Measurements from ENCODE around the gene IL1RAPL1.
A peak's percentile ranks its signal among the peaks of the same experiment; 100 is the strongest.

Gene IL1RAPL1

DNA sequence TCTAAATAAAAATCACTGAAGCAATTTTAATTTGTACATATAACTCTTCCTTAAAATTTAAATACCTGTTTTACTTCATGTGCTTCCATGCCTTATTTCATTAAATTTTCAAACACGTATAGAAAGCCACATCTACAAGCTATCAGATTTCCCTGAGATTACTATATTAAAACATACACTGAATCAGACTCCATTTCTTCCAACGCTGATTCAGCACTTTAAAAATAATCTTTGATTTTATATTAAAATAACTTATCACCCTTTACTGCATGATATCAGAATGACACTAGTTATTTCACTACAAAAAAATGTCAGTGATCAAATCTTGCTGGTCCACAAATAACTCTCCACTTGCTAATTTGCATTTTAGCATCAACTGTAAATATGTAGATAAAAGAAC, 550.8 kb downstream of the IL1RAPL1 start:
- no peak for DNase-seq

DNA sequence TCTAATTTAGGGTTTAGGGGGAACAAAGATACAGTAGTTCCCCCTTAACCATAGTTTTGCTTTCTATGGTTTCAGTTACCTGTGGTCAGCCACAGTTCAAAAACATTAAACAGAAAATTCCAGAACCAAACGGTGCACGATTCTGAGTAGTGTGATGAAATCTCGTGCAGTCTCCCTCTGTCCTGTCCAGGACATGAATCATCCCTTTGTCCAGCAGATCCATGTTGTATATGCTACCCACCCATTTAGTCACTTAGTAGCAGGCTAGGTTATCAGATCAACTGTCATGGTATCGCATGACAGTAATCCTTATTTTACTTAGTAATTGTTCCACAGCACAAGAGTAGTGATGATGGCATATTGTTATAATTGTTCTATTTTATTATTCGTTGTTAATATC, 556.1 kb downstream of the IL1RAPL1 start:
- DNase-seq = no peak

DNA sequence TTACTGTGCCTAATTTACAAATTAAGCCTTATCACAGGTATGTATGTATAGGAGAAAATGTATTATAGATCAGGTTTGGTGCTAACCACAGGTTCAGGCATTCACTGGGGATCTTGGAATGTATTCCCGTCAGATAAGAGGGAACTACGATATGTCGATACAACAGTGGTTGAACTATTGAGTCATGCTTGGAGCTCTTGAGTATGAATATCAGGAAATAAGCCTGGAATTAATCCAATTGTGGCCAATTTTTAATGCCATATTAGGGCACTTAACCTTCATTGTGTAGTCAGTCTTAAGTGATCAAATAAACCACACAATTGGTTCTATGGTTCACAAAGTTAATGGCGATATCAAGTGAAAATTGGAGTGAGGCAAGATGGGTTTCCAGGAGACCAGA, 556.5 kb downstream of the IL1RAPL1 start:
- DNase-seq = no peak

DNA sequence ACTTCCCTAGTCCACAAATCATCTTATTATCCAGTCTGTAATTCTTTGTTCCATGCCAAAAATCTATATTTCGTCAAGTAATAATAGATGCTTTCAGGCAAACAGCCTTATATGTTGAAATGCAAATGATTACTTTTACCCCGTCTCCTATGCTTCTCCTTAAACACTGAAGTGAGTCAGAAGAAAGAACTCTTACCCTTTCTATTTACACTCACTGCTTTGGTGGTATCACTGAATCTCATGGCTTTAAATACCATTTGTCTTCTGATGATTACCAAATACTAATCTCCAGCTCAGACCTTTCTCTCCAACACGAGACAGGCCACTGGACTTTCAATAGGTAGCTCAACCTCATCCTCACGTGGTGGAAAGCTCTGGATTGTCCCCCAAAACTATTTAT, 558.1 kb downstream of the IL1RAPL1 start:
- no peak for DNase-seq

DNA sequence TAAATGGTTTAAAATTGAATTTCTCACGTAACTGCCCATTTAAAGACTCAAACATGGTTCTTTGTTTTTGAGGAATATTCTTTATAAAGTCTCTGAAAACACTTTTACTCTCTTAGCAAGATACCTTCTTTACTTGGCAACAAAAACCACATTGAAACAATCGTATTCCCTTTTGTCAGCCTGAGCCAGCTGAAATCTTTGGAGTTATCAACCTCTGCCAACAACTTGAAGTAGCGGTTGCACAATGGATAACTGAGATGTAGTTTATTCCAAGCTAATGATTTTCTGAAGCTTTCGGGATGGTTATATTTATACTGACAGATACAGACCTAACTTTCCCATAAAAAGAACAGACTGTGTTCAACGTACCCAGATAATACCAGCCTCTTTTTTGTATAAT, 561.3 kb downstream of the IL1RAPL1 start:
- DNase-seq = no peak

DNA sequence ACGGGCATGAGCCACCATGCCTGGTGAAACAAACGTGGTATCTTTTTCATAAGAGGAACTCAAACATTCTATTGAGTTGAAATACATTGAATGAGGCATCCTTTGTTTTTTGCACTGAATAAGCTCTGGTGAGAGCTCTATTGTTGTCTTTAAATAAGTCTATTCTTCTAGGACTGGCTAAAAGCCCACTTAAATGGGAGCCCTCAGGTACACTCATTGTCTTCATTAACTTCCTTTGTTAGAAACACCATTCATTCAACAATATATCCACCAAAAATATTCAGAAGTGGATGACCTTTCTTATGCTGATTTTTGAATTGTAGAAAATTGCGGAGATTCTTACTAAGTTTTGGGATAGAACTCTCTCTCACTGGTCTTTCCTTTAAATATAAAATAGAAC, 568.0 kb downstream of the IL1RAPL1 start:
- no peak for DNase-seq

DNA sequence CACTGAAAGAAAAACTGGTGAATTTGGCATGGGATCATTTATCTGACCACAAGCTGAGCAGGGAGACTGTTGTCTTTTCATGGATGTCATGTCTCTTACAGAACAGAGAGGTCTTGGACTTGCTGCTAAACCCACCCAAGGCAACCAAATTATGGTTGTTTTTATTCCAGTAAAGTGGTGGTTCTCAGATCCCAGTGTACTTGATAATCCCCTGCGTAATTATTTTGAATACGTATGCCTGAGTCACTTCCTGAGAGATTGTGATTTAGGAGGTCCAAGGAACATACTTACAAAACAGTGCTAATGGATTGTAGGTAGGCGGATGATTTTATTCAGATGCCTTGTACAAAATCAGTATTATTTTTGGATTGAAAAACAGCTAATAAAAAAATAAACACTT, 585.6 kb downstream of the IL1RAPL1 start:
- no peak for DNase-seq

DNA sequence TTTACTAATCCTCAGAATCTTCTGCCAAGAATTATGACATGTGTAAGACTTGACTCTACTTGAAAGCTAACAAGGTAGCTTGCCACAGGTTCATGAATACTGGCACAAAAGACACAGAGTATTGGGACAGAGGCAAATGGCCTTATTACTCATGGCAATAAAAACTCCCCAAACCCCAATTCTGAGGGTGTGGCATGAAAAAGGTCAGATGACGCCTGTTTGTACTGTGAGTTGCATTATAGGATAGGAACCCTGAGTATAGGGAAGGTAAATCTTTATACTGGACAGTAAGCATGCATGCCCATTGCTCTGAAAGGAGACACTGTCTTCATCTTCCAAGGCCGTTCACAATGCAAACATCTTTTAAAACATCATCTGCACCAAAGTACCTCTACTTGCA, 600.0 kb downstream of the IL1RAPL1 start:
- no peak for DNase-seq

DNA sequence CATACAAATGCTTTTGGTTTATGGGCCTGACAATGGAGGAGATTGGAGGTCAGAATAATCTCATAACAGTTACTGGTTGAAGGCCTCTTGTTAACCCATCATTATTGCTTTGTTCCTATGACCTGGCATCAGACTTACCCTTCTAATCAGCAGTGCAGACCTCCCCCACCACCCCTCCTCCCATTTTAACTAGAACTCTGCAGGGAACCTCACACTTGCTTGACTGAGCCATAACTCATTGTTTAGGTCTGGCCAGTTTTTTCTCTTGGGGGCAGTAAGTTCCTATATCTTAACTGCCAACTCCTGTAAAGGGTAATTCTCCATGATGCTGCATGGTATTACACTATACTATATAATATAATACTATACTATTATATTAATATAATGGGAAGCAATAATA, 609.3 kb downstream of the IL1RAPL1 start:
- no peak for DNase-seq

DNA sequence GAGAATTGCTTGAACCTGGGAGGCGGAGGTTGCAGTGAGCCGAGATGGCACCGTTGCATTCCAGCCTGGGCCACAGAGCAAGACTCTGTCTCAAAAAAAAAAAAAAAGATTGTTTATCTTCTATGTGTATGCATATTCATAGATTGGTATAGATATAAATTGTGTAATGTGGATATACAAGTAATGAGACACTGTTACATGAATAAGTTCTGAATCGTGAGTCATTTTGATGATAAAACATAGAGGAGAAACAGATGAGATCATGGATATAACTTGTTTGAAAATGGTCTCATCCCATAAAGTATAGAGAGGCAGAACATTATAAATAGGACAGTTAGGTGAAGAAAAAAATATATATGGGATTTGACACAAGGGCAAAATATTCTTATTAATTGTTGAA, 628.0 kb downstream of the IL1RAPL1 start:
- DNase-seq = no peak

DNA sequence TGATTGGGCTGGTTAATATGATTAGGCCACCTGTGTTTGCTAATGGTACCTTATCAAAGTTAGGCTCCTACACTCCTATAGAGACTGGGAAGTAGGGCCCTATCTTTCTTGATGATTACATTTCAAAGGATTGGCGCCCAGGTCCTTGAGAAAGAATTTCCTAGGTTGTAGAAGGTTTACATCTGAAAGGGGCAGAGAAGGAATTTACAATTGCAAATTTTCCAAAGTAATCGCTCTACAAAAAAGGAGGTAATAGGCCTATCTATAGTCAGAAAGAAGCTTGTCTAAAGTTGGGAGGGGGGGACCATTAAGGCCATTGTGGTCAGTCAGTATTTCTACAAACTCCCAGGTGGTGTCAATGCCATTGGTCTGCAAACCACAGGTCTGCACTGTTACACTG, 638.4 kb downstream of the IL1RAPL1 start:
- no peak for DNase-seq

DNA sequence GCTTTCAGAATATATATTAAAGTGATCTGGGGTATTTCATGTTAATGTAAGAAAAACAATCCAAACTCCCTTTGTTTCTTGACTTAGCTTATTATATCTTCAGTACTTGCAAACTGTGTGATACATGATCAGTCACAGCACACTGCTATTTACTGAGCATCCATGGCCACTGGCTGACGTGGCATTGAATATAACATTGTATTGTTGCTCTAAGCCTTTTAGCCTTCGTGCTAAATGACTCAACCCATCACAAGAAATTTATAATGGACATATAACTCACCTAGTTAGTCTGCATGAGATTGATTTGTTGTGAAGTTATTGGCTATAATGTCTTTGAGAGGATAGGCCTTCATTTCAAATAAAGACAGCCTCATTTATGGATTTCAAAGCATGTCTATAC, 642.6 kb downstream of the IL1RAPL1 start:
- no peak for DNase-seq

DNA sequence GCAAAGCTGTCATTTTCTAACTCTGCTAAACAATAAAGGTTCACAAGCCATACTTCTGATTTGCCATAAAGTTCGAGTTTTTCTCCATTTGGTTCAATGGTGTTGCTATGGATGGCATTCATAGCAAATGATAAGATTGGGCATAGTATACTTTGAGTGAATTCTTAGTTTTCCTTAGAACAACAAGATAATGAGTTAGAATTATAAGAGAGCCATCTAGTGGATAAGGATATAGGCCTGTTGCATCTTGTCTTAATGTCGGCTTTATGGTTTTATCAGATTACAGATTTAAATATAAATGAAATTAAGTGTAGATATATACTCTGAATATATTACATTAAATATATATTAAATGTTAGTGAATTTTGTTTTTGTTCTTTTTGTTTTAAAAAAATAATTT, 644.6 kb downstream of the IL1RAPL1 start:
- DNase-seq = no peak

DNA sequence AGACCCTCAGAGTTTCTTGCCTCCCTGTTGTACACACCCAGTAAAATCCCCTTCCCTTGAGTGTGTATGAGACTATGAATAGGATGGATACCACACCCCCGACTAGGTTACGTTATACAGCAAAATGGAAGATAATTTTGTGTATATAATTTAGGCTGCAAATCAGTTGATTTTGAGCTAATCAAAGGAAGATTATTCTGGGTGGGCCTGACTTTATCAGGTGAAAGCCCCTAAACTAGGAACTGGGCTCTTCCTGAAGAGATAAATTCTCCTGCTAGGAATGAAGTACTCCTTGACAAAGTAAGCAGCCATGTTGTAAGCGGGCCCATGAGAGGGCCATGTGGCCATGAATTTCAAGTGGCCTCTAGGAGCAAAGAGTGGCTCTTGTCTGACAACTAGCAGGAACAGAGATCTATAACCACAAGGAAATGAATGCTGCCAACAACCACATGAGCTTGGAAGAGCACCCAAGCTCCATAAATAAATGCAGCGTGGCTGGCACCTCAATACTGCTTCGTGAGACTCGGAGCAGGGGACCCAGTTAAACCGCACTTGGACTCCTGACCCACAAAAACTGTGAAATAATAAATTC, 646.4 kb downstream of the IL1RAPL1 start:
- DNase-seq = no peak

DNA sequence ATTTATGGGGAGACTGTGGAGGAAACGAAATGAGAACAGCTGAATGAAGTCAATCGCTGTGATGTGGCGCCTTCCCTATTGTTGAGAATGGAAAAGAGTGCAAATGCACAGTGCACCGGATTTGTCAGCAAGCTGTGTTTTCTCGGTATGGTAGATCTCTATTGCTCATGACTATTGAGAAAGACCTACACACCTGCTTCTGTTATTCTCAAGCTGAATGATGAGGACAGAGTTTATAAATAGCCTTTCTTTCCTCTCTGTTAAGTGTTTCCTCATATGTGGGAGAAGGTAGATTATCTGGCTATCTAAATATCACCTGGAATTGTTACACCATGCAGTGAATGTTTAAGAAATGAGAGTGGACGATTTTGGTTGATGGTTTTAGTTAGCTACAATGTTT, 650.7 kb downstream of the IL1RAPL1 start:
- DNase-seq = no peak

DNA sequence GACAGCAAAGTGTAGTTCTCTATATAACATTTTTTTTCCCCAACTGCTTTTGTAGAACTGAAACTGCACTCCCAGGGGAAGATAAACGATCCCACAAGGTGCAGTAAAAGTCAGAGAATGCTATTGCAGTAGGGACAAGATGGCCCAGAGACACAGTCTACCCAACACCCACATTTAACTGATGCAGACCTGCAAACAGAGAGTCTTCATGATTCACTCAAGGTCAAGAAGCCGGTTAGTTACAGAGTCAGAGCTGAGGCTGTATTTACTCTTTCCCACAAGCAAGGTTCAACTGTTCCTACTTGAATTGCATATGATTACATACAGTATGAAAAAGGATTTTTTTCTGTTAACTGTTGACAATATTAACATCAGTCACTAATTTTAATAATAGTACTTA, 654.6 kb downstream of the IL1RAPL1 start:
- DNase-seq = no peak

DNA sequence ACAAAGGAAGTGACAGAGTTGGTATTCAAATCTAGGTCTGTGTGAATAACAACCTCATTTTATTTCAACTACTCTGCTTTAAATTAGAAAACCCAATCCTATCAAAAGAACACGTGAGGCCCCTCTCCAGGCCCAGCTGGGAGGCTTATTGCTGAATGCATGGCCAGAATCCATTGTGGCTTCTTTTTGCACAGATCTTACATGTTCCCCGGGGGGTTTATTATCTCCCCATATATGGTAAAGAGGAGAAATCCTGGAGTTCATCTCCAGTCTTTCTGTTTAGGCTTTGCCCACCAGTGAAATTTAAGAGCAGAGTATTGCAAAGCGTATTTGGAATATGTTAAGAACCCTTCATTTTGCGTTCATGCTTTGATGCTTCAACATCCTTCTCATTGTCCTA, 655.6 kb downstream of the IL1RAPL1 start:
- no peak for DNase-seq

DNA sequence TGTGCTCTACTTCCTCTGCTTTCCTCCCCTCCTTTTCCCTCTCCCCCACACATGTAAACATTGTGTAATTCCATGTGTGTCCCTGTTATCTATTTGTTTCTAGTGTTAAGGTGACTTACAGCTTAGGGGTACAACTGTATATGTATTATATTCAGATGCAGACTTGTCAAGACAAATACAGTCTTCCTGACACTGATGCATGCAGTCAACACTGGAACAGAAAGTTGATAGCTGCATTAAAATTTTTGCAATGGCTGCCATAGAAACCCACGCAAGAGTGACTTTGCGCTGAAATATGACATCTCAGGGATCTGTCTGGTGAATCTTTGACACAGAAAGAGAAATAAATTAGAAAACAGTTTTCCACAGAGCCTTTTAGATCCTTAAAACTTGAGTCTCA, 656.7 kb downstream of the IL1RAPL1 start:
- no peak for DNase-seq

DNA sequence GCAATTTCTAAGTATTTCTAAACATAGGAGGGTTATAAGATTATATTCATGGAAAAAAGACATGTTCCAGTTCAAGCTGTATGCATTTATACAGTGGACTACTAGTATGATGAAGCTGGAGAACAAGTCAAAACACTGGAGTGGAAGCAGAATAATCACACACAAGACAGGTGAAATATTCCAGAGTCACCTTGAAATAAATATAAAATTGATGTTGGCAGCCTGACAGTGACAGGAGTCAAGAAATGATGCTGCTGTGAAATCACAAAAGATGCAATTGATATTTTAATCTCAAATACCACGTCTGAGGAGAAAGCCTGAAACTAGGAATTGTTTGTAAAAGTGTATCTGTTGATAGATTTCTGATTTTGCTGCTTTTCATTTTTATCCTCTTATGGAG, 667.3 kb downstream of the IL1RAPL1 start:
- no peak for DNase-seq

DNA sequence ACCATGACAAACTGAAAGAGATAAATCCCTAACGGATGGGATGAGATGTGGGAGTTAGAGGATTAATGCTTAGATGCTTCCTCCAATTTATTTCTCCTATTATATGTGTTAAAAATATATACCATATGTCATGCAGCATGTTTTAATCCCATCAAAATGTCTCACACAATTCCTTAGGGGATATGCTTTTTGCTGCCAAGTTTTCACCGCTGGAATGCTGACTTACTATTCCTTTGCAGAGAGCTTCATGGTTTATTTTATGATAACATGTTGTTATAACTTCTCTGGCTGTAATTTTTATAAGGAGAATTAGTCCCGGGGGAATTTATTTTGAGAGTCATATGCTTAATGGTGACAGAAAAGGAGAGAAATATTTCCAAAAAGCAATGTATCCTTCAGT, 670.3 kb downstream of the IL1RAPL1 start:
- DNase-seq = peak; percentile 40

DNA sequence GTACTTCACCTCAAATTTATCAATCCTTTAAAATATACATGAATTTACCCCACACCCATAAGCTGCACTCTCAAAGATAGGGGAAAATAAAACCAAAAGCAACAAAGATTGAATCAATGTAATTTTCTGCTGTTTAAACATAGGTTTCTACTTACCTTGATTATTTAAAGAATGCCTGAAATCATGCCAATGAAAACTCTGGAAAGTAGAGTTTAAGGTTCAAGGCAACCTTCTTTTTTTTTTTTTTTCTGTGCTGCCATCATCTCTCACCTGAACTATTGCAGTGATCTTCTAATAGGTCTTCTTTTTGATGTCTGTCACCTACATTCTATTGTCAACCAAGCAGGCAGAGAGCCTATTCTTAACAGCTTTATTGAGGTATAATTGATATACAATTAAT, 682.1 kb downstream of the IL1RAPL1 start:
- DNase-seq = no peak

DNA sequence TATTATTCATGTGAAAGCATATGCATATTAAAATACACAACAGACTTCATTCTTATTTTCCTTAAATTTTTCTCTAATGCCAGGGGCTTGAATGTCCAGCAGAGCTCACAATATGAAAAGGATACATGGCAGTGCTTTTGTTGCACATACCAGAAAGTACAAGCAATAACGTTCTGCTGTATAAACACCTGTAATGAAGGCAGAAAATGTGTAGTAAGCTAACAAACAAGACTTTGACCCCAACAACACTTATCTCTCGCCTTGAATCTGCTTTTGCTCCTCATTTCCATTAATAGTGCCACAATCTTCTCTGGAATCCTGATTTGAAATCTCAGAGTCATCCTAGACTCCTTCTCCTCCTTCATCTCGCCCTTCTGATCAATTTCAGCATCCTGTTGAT, 687.3 kb downstream of the IL1RAPL1 start:
- no peak for DNase-seq

DNA sequence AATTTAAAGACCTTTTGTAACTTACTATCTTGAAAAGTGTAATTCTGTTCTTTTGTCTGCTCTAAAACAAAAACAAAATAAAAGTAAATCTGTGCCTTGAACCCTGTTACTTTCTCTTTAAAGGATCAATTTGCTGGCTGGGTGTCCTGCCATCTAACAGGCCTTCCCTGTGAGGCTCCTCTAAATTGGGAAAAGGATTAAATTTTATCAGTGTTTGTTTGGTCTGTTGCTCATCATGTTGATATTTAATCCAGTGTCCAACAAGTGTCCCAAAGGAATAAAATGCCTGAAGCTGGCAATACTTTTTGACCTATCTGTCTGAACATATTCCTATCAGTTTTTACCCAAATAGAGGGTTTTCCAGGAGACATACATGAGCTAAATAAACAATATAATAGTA, 688.7 kb downstream of the IL1RAPL1 start:
- no peak for DNase-seq

DNA sequence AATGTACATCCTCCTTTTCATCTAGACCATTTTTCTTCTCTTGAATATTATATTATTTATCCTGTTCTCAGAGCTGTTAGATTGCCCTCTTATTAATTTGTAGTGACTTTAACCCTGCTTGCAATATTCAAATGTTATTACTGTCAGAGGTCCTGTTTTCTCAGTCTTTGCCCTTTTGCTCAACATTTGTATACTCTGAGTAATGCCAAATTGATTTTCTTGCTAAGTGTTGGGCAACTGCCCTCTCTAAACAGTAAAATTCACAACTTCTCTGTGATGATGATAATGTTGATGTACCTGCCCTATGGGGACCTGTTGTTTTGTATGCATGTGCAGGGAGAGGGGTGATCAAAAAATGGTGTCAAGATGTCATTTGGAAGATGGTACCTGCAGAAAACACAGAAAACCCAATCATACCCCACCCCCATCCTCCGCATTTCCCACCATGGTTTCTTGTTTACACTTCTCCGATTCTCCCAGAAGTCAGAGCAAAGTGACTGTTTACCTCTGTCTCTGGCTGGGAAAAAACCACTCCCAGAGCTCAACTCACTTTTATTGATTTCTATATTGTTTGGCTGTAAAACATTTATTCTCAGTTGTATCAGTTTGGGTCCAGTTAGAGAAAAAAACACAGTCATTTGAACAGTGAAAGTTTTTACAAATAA, 694.0 kb downstream of the IL1RAPL1 start:
- no peak for DNase-seq

DNA sequence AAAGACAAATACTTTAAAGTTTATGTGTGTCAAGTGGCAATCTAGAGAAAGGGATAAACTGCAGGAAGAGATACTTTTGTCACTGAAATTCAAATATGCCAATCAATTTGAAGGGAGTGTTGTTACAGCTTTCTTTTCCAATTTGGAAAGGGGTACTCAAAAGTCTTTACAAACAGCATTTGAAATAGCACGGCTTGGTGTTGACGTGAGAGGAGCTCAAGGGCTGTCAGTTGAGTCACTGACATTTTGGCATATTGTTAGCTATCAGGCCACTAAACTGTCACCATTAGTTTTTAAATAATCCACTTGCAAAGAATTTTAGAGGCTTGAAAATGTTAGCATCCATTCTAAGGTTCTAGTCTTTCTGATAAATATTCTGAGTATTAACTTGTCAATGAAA, 698.4 kb downstream of the IL1RAPL1 start:
- DNase-seq = no peak
